ENCODE data around the gene CDKN1A. TPM values are rescaled to one million over a fixed set of nuclear protein-coding genes. Genes with fewer than 3 reads are reported as not detected.
A peak's percentile ranks its signal among the peaks of the same experiment; 100 is the strongest.

The CDKN1A gene
- total RNA-seq, 2 donors from 2014 or later, result 311 to 457 TPM

DNA sequence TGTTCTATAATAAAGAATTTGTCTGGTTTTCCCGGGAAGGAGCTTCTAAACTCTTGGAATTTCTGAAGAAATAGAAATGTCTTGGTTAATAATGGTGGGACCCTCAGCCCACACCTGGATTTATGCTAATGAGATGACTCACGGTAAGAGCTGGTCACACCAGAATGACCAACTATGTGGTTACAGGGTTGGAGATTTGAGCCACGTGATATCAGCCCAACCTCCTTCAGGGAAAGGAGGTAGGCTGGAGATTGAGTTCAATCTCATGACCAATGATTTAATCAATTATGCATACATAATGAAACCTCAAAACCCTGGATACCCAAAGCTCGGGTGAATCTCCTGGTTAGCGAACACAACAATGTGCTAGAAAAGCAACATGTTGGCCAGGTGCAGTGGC is 22.1 kb upstream of the CDKN1A start:
- H3K36me3 ChIP-seq, result no peaks in the 10 kb centered on the region
- no peaks in the 10 kb centered on the region for H3K9me3 ChIP-seq
- H3K27ac ChIP-seq, result no peak overlapping the region
- H3K4me3 ChIP-seq, result no peak overlapping the region
- no peaks in the 10 kb centered on the region for H3K27me3 ChIP-seq (replicated peaks; ENCODE audit: insufficient read depth)
- peaks cover 0 to 5% of the 10 kb centered on the region in 2 donors for H3K4me1 ChIP-seq (ENCODE audit: control insufficient read depth in 1 of 2, low read depth in 2 of 2)
- TF ChIP-seq, protein P1, sequence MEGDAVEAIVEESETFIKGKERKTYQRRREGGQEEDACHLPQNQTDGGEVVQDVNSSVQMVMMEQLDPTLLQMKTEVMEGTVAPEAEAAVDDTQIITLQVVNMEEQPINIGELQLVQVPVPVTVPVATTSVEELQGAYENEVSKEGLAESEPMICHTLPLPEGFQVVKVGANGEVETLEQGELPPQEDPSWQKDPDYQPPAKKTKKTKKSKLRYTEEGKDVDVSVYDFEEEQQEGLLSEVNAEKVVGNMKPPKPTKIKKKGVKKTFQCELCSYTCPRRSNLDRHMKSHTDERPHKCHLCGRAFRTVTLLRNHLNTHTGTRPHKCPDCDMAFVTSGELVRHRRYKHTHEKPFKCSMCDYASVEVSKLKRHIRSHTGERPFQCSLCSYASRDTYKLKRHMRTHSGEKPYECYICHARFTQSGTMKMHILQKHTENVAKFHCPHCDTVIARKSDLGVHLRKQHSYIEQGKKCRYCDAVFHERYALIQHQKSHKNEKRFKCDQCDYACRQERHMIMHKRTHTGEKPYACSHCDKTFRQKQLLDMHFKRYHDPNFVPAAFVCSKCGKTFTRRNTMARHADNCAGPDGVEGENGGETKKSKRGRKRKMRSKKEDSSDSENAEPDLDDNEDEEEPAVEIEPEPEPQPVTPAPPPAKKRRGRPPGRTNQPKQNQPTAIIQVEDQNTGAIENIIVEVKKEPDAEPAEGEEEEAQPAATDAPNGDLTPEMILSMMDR (IDR thresholded peaks at IDR 0.05), result no peak
- ATAC-seq (ENCODE audit: insufficient number of reproducible peaks, low FRiP score, low read depth) (no peak), DNase-seq (ENCODE audit: low spot score) (no peak)

DNA sequence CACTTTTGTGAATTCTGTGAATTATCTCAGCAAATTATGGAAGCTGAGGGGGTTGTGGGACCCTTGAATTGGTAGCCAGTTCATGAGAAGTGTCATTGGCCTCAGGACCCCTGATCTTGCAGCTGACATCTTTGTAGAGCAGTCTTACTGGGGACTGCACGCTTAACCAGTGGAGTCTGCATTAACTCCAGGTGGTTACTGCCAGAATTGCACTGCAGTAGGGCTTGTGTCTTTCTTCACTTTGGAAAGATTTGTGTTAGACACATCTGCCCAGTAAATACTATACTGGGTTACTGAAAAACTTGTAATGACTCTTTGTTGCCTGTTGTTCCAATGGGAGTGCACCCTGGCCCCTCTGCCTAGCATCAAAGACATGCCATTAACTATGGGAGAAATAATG is 21.2 kb upstream of the CDKN1A start:
- TF ChIP-seq, protein P1 (IDR thresholded peaks at IDR 0.05), result no peak
- H3K27me3 ChIP-seq (replicated peaks; ENCODE audit: insufficient read depth), result no peaks in the 10 kb centered on the region
- H3K27ac ChIP-seq, result no peak overlapping the region

DNA sequence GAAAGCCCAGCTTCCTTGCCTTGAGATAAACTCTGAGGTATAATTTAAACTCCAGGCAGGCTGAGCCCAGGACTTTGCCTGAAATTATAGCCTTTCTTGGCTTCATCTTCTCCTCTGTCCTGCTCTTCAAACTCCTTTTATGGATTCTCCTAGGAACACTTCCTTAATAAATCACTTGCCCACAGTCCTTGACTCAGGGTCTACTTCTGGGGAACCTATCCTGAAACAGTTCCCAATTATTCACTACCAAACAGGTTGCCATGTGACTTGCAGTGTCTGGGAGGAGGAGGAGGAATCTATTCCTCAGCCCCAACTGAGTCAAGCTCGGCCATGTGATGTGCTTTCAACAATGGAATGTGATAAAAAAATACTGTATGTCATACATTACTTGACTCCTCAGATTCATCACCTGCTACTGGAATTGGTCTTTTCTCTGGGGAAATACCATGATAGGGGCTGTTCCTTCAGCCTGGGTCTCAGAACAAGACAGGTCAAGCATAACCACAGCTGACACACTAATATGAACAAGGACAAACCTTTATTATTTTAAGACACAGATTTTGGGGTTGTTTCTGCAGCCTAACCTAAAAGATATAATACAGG is 20.5 kb upstream of the CDKN1A start:
- DNase-seq (ENCODE audit: low spot score) (no peak), ATAC-seq (ENCODE audit: insufficient number of reproducible peaks, low FRiP score, low read depth) (no peak)
- TF ChIP-seq, protein P1 (IDR thresholded peaks at IDR 0.05), result no peak
- no peaks in the 10 kb centered on the region for H3K27me3 ChIP-seq (replicated peaks; ENCODE audit: insufficient read depth)
- no peak overlapping the region for H3K27ac ChIP-seq
- H3K36me3 ChIP-seq, result no peaks in the 10 kb centered on the region
- no peak overlapping the region for H3K4me3 ChIP-seq
- H3K4me1 ChIP-seq (ENCODE audit: control insufficient read depth in 1 of 2, low read depth in 2 of 2), result peaks cover 0 to 5% of the 10 kb centered on the region in 2 donors
- H3K9me3 ChIP-seq, result no peaks in the 10 kb centered on the region

More for the DNA sequence above, 21.2 kb upstream of the CDKN1A start:
- ATAC-seq (ENCODE audit: insufficient number of reproducible peaks, low FRiP score, low read depth) (no peak), DNase-seq (ENCODE audit: low spot score) (no peak)
- H3K4me1 ChIP-seq (ENCODE audit: control insufficient read depth in 1 of 2, low read depth in 2 of 2), result peaks cover 0 to 5% of the 10 kb centered on the region in 2 donors
- no peaks in the 10 kb centered on the region for H3K36me3 ChIP-seq
- no peak overlapping the region for H3K4me3 ChIP-seq
- H3K9me3 ChIP-seq, result no peaks in the 10 kb centered on the region

DNA sequence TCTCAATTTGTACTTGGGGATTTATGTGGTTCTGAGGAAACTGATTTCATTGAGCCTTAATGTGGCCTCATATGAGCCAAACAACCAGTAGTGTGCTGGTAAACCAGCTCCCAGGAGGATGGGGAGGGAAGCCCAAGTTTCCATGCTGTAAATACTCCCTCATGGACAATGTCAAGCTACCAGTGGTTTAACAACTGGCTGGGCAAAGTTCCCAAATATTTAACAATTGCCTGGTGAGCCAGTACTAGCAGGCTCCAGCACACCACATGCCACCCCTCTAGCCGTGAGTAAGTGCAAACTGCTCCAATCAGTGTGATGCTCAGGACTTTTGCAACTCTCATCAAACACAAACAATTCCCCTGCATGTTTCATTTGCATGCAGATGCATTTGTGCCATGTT is 19.2 kb upstream of the CDKN1A start:
- DNase-seq (ENCODE audit: low spot score) (no peak), ATAC-seq (ENCODE audit: insufficient number of reproducible peaks, low FRiP score, low read depth) (no peak)
- no peaks in the 10 kb centered on the region for H3K27me3 ChIP-seq (replicated peaks; ENCODE audit: insufficient read depth)
- no peak overlapping the region for H3K27ac ChIP-seq
- TF ChIP-seq, protein P1 (IDR thresholded peaks at IDR 0.05), result no peak
- H3K36me3 ChIP-seq, result no peaks in the 10 kb centered on the region
- H3K4me3 ChIP-seq, result no peak overlapping the region
- peaks cover 0 to 5% of the 10 kb centered on the region in 2 donors for H3K4me1 ChIP-seq (ENCODE audit: control insufficient read depth in 1 of 2, low read depth in 2 of 2)
- H3K9me3 ChIP-seq, result no peaks in the 10 kb centered on the region

DNA sequence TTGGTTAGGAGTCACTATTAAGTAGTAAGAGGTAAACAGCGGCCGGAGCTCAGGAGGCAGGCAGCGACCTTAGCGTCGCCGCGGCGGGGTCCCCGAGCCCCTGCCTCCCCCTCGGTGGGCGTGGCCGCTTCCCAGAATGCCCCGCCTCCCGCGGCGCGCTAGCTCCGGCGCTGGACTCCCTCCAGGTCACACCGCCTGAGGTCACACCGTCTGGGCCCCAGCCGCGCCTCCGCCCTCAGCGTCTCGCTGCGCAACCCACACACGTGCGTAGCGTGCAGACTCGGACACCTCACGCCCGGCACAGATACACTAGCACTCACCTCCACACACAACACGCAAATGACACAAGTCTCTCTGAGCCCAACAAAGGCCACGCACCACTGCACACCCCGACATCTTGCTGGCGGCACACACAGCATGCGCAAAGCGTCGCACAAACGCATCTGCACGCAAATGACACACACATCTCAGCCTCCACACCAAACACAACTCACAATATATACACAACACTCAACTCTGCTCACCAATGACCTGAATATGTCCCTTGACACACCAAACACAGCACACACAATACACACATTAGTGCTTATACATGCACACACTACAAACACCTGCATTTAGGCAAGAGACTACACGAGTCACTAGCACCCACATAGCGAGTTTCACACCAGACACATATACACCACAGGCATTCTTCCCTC is 17.6 kb upstream of the CDKN1A start:
- DNase-seq (ENCODE audit: low spot score) (no peak), ATAC-seq (ENCODE audit: insufficient number of reproducible peaks, low FRiP score, low read depth) (no peak)
- Histone ChIP-seq H3K4me1 (ENCODE audit: control insufficient read depth in 1 of 2, low read depth in 2 of 2) (peaks cover 0 to 5% of the 10 kb centered on the region in 2 donors), H3K27ac (no peak overlapping the region), H3K36me3 (no peaks in the 10 kb centered on the region), H3K9me3 (no peaks in the 10 kb centered on the region), H3K4me3 (peak overlapping the region; percentile 58), H3K27me3 (replicated peaks; ENCODE audit: insufficient read depth) (no peaks in the 10 kb centered on the region)
- TF ChIP-seq, protein P1 (IDR thresholded peaks at IDR 0.05), result no peak

All from thoracic aorta (tissue), 2 donors.